ENCODE results near the gene GSC.

DNA sequence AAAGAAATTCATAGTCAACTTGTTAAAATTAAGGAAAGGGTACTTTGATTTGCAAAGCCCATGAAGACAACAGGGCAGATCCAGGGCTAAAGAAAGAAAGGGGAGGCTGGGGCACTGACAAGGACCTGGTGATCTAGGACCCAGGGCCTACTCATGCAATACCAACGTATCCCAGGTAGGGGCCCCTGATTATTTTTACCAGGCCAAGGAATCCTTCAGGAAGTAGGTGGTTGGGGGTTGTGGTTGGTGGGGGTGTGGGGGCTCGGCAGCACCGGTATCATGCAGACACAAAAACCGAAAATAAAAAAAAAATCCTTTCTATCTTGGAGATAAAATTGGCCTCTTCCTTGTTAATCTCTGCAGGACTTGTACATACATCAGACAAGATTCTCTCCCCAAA is 47.5 kb downstream of the GSC start:
- no peak for TF ChIP-seq CTCF (IDR thresholded peaks at IDR 0.05)
- TF ChIP-seq POLR2A (IDR thresholded peaks at IDR 0.05) = no peak
